Stimulated activated CD4-positive, alpha-beta T cell treated with anti-CD3 and anti-CD28 coated beads, Interleukin-4, amount 100 ng/mL, for 48 hours (primary cell): Measurements from ENCODE around the gene EFCAB8.
A peak's percentile ranks its signal among the peaks of the same experiment; 100 is the strongest.
"Not testable (repeated sequence)": the region's sequence is repeated elsewhere in the genome, so short reads cannot be mapped to it uniquely, and the experiment has no call there.

Source experiments
- DNase-seq, 2 donors: peaks; one replicate each; pipeline ENCODE4 v3.0.0-alpha.2; 2020; ENCODE audit warnings: low read depth in 2 of 2

Gene EFCAB8

GRCh38 chr20:32959351-32960221 is 100.9 kb downstream of the EFCAB8 start:
- DNase-seq, result no peak

GRCh38 chr20:32960222-32960518 is 101.4 kb downstream of the EFCAB8 start:
- no peak for DNase-seq

- DNase-seq, result no peak
These were observed 102.4 kb downstream of the EFCAB8 start for GRCh38 chr20:32960849-32961731.

GRCh38 chr20:32962053-32962452 is 103.3 kb downstream of the EFCAB8 start:
- DNase-seq, result no peak

- not testable (repeated sequence) for DNase-seq
These were observed 103.9 kb downstream of the EFCAB8 start for GRCh38 chr20:32962646-32963045.

- DNase-seq, result no peak
These were observed 104.5 kb downstream of the EFCAB8 start for GRCh38 chr20:32963176-32963575.

- DNase-seq, result no peak
These were observed 105.9 kb downstream of the EFCAB8 start for GRCh38 chr20:32964575-32964974.

- DNase-seq, result no peak
These were observed 106.4 kb downstream of the EFCAB8 start for GRCh38 chr20:32965115-32965514.

GRCh38 chr20:32965581-32966373 is 107.1 kb downstream of the EFCAB8 start:
- no peak for DNase-seq

GRCh38 chr20:32966382-32966781 is 107.7 kb downstream of the EFCAB8 start:
- DNase-seq, result no peak

GRCh38 chr20:32966881-32967781 is 108.4 kb downstream of the EFCAB8 start:
- DNase-seq, result no peak

- DNase-seq, result peak in 1 of 2 donors; percentile 37
These were observed 109.3 kb downstream of the EFCAB8 start for GRCh38 chr20:32967961-32968457.

GRCh38 chr20:32968478-32969241 is 109.9 kb downstream of the EFCAB8 start:
- DNase-seq, result peak in 1 of 2 donors; percentile 37

- DNase-seq, result no peak
These were observed 110.8 kb downstream of the EFCAB8 start for GRCh38 chr20:32969356-32970114.

- no peak for DNase-seq
These were observed 111.6 kb downstream of the EFCAB8 start for GRCh38 chr20:32970115-32970972.

GRCh38 chr20:32970973-32971300 is 112.2 kb downstream of the EFCAB8 start:
- no peak for DNase-seq

GRCh38 chr20:32971703-32972161 is 113.0 kb downstream of the EFCAB8 start:
- DNase-seq, result no peak
